Astrocyte (in vitro differentiated cells and primary cell): Measurements from ENCODE around the gene SPRY1. TPM values are rescaled to one million over a fixed set of nuclear protein-coding genes. Genes with fewer than 3 reads are reported as not detected.

Experiments used
- DNase-seq: peaks from one replicate; pipeline ENCODE4 v3.0.0-alpha.2; 2010; ENCODE audit warnings: low read depth
- FAIRE-seq: peaks from 2 replicates; lab custom pipeline; 2011; peaks lifted over from hg19 to GRCh38; lab: Jason Lieb, UNC
- H2AFZ ChIP-seq: 2 replicates; pipeline ENCODE4 v1.6.0; 2012; ENCODE audit warnings: low read depth, low read length, inconsistent platforms
- H3K27ac ChIP-seq: 2 replicates; pipeline ENCODE4 v1.5.1; 2011; ENCODE audit warnings: low read depth, low read length, inconsistent platforms
- H3K27me3 ChIP-seq: 2 replicates; pipeline ENCODE4 v1.6.0; 2011; ENCODE audit warnings: low read length, inconsistent platforms; ENCODE audit not compliant: insufficient read depth
- H3K36me3 ChIP-seq: 2 replicates; pipeline ENCODE4 v1.5.1; 2011; ENCODE audit warnings: low read length, inconsistent platforms; ENCODE audit not compliant: insufficient read depth
- H3K4me1 ChIP-seq: 2 replicates; pipeline ENCODE4 v1.5.1; 2011; ENCODE audit warnings: low read length, inconsistent platforms; ENCODE audit not compliant: insufficient read depth
- H3K4me2 ChIP-seq: 2 replicates; pipeline ENCODE4 v1.6.0; 2012; ENCODE audit warnings: low read length, inconsistent platforms
- H3K4me3 ChIP-seq: 2 replicates; pipeline ENCODE4 v1.5.1; 2011; ENCODE audit warnings: low read depth, mild to moderate bottlenecking, low read length, inconsistent platforms; ENCODE audit not compliant: insufficient read depth
- H3K79me2 ChIP-seq: 2 replicates; pipeline ENCODE4 v1.6.0; 2012; ENCODE audit warnings: mild to moderate bottlenecking, low read length, inconsistent platforms; ENCODE audit not compliant: insufficient read depth
- H3K9ac ChIP-seq: 2 replicates; pipeline ENCODE4 v1.6.0; 2012; ENCODE audit warnings: mild to moderate bottlenecking, low read length, inconsistent platforms
- H3K9me3 ChIP-seq: 2 replicates; pipeline ENCODE4 v1.5.1; 2012; ENCODE audit warnings: low read depth, mild to moderate bottlenecking, low read length, inconsistent platforms; ENCODE audit not compliant: insufficient read depth
- H4K20me1 ChIP-seq: 2 replicates; pipeline ENCODE4 v1.6.0; 2012; ENCODE audit warnings: low read length, inconsistent platforms; ENCODE audit not compliant: insufficient read depth
- H3K27ac Mint-ChIP-seq: one replicate; pipeline ENCODE4 v1.8.0; 2021; ENCODE audit warnings: mild to moderate bottlenecking, mixed read lengths; ENCODE audit not compliant: unreplicated experiment
- H3K27me3 Mint-ChIP-seq: one replicate; pipeline ENCODE4 v1.8.0; 2021; ENCODE audit warnings: low read depth, mixed read lengths; ENCODE audit not compliant: unreplicated experiment
- H3K36me3 Mint-ChIP-seq: one replicate; pipeline ENCODE4 v1.8.0; 2021; ENCODE audit warnings: low read depth, mixed read lengths; ENCODE audit not compliant: unreplicated experiment
- H3K4me1 Mint-ChIP-seq: one replicate; pipeline ENCODE4 v1.8.0; 2021; ENCODE audit warnings: low read depth, mixed read lengths; ENCODE audit not compliant: unreplicated experiment
- H3K4me3 Mint-ChIP-seq: one replicate; pipeline ENCODE4 v1.8.0; 2021; ENCODE audit warnings: mild to moderate bottlenecking, moderate library complexity, mixed read lengths; ENCODE audit not compliant: unreplicated experiment
- H3K9me3 Mint-ChIP-seq: one replicate; pipeline ENCODE4 v1.8.0; 2021; ENCODE audit warnings: mild to moderate bottlenecking, mixed read lengths; ENCODE audit not compliant: unreplicated experiment
- EZH2 ChIP-seq: IDR thresholded peaks from 2 replicates; pipeline ENCODE4 v1.6.1; 2012; ENCODE audit warnings: mild to moderate bottlenecking, low read length, inconsistent platforms; ENCODE audit not compliant: insufficient read depth
- total RNA-seq: library from RNA; stranded (reverse); gene quantifications from 2 replicates; pipeline ENCODE4 v1.2.1, GENCODE V29; 2021
- TF ChIP-seq, protein P1 (sequence below): IDR thresholded peaks from 2 replicates; pipeline ENCODE4 v1.5.1; 2011; ENCODE audit warnings: low read depth, mild to moderate bottlenecking, inconsistent platforms, low read length, moderate library complexity; ENCODE audit not compliant: insufficient read depth

Gene SPRY1
- total RNA-seq, 1 donor from 2014 or later, result 51.6 TPM

DNA sequence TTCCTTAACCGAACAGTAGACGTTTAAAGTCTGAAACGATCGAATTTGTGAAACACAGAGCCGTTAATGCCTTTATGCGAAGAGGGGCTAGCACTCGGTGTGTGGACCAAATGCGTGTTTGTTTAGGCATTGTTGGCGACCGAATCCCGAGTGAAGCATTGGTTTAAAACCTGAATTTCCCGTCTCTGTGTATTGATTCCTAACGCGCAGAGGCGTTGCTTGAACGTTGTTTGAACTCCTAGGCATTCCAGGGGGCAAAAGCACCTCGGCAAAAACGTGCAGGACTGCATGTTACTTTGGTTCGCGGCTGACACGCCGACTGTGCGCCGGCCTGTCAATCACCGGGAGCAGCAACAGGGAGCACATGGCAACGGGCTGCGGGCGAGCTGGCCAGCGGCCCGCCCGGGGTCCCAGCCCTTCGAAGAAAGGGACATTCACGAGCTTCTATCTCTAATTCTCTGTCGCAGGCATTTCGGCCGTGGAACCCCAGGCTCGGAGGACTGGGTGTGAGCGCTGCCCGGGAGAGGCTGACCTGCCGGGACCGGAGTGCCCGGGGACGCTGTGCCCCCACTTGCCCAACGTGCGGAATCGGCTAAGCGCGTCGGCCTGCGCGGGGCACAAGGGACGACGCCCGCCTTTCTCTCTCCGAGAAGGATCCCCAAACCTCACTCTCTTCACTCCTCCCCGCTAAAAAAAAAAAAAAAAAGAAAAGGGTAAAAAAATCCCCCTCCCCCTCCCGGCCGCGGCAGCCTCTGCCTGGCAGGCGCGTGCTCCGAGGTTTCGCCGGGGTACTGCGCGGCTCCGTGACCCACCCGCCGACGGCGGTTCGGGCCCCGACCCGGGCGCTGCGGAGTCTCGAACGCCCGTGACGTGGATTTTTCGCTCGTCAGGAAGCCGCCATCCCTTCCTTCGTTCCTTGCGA is 810 bp downstream of the SPRY1 start:
- Mint-ChIP-seq H3K27me3 (no peaks in the 10 kb centered on the region), H3K27ac (peak overlapping the region; percentile 92), H3K36me3 (peaks cover 9% of the 10 kb centered on the region), H3K9me3 (no peaks in the 10 kb centered on the region), H3K4me1 (peaks cover 4% of the 10 kb centered on the region), H3K4me3 (peak overlapping the region; percentile 94)
- TF ChIP-seq EZH2, result no peak
- TF ChIP-seq, protein P1, sequence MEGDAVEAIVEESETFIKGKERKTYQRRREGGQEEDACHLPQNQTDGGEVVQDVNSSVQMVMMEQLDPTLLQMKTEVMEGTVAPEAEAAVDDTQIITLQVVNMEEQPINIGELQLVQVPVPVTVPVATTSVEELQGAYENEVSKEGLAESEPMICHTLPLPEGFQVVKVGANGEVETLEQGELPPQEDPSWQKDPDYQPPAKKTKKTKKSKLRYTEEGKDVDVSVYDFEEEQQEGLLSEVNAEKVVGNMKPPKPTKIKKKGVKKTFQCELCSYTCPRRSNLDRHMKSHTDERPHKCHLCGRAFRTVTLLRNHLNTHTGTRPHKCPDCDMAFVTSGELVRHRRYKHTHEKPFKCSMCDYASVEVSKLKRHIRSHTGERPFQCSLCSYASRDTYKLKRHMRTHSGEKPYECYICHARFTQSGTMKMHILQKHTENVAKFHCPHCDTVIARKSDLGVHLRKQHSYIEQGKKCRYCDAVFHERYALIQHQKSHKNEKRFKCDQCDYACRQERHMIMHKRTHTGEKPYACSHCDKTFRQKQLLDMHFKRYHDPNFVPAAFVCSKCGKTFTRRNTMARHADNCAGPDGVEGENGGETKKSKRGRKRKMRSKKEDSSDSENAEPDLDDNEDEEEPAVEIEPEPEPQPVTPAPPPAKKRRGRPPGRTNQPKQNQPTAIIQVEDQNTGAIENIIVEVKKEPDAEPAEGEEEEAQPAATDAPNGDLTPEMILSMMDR, result no peak
- peak overlapping the region; percentile 83 for H3K4me3 ChIP-seq
- no peaks in the 10 kb centered on the region for H3K27me3 ChIP-seq
- no peaks in the 10 kb centered on the region for H3K9me3 ChIP-seq
- peaks cover 10% of the 10 kb centered on the region for H3K4me1 ChIP-seq
- H4K20me1 ChIP-seq, result no peaks in the 10 kb centered on the region
- no peaks in the 10 kb centered on the region for H3K36me3 ChIP-seq
- peak; percentile 31 for DNase-seq
- H2AFZ ChIP-seq, result peak overlapping the region; percentile 83
- FAIRE-seq, result no peak
- H3K4me2 ChIP-seq, result peak overlapping the region; percentile 98
- H3K9ac ChIP-seq, result peak overlapping the region; percentile 77
- H3K79me2 ChIP-seq, result peaks cover 3% of the 10 kb centered on the region
- H3K27ac ChIP-seq, result peak overlapping the region; percentile 15

DNA sequence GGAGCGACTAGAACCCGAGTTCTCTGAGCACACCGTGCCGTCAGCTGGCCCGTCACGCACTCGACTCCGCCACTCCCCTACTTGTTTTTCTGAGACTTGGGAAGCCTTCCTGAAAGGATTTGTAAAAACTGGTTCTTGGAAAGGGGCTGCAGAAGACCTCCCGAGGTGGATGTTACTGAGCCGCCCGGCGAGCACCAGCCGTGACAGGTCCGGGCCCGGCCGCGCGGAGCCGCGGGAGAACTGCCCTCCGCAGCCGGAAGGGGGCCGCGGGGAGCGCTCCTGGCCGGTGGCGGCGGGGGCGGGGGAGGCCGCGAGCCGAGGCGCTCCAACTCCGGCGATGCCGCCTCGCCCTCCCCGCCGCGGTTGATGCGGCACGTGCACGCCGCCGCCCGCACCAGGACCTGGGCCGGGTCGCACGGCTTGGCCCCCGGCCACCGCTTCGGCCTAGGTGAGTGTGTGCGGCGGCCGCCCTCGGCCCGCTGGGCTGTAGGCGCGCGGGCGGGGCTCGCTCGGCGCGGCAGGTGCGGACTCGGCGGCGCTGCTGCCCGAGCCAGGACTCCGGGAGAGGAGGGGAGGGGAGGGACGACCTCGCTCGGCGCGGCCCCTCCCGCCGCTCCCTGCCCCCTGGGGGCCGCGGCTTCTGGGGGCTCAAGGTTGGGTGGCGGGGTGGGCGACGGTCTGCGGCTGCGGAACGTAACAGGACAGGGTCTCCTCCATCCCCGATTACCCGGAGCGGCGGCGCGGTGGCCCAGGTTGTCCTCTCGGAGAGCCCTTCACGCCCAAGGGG is 1.7 kb downstream of the SPRY1 start:
- Mint-ChIP-seq H3K4me3 (peak overlapping the region; percentile 99), H3K27me3 (no peaks in the 10 kb centered on the region), H3K27ac (peak overlapping the region; percentile 96), H3K9me3 (peaks cover 2% of the 10 kb centered on the region), H3K4me1 (peaks cover 7% of the 10 kb centered on the region), H3K36me3 (peaks cover 16% of the 10 kb centered on the region)
- no peaks in the 10 kb centered on the region for H3K9me3 ChIP-seq
- peak overlapping the region; percentile 83 for H3K4me3 ChIP-seq
- H3K79me2 ChIP-seq, result peaks cover 3% of the 10 kb centered on the region
- DNase-seq (peak; percentile 29), FAIRE-seq (no peak)
- peak overlapping the region; percentile 83 for H2AFZ ChIP-seq
- H3K4me2 ChIP-seq, result peak overlapping the region; percentile 98
- no peaks in the 10 kb centered on the region for H3K27me3 ChIP-seq
- no peak overlapping the region for H3K27ac ChIP-seq
- H3K36me3 ChIP-seq, result no peaks in the 10 kb centered on the region
- H3K4me1 ChIP-seq, result peaks cover 10% of the 10 kb centered on the region
- no peak for TF ChIP-seq EZH2
- TF ChIP-seq, protein P1, result no peak
- no peaks in the 10 kb centered on the region for H4K20me1 ChIP-seq
- peak overlapping the region; percentile 77 for H3K9ac ChIP-seq
